Measurements from ENCODE around the gene PRR15.

DNA sequence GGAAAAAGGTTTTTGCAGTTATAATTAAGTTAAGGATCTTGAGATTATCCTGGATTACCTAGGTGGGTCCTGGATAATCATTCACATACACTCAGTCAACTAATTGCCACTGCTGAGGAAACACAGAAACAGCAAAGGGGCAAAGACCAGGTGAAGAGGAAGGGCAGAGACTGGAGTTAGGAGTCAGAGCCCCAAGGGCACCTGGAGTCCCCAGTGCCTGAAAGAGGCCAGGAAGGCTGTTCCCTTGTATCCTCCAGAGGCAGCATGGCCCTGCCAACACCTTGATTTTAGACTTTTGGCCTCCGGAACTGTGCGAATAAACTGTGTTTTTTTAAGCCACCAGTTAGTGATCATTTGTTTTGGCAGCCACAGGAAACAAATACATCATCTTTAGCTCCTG is 24.6 kb downstream of the PRR15 start:
- TF ChIP-seq, protein P1, sequence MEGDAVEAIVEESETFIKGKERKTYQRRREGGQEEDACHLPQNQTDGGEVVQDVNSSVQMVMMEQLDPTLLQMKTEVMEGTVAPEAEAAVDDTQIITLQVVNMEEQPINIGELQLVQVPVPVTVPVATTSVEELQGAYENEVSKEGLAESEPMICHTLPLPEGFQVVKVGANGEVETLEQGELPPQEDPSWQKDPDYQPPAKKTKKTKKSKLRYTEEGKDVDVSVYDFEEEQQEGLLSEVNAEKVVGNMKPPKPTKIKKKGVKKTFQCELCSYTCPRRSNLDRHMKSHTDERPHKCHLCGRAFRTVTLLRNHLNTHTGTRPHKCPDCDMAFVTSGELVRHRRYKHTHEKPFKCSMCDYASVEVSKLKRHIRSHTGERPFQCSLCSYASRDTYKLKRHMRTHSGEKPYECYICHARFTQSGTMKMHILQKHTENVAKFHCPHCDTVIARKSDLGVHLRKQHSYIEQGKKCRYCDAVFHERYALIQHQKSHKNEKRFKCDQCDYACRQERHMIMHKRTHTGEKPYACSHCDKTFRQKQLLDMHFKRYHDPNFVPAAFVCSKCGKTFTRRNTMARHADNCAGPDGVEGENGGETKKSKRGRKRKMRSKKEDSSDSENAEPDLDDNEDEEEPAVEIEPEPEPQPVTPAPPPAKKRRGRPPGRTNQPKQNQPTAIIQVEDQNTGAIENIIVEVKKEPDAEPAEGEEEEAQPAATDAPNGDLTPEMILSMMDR (IDR thresholded peaks at IDR 0.05; ENCODE audit: low read length): no peak
- TF ChIP-seq EZH2 (IDR thresholded peaks at IDR 0.05; ENCODE audit: borderline replicate concordance, low read length): no peak
